ENCODE results near the gene ZSWIM7. TPM values are rescaled to one million over a fixed set of nuclear protein-coding genes. Genes with fewer than 3 reads are reported as not detected.

Gene ZSWIM7
- total RNA-seq, 1 experiment from 2014 or later, result 37.8 TPM

DNA sequence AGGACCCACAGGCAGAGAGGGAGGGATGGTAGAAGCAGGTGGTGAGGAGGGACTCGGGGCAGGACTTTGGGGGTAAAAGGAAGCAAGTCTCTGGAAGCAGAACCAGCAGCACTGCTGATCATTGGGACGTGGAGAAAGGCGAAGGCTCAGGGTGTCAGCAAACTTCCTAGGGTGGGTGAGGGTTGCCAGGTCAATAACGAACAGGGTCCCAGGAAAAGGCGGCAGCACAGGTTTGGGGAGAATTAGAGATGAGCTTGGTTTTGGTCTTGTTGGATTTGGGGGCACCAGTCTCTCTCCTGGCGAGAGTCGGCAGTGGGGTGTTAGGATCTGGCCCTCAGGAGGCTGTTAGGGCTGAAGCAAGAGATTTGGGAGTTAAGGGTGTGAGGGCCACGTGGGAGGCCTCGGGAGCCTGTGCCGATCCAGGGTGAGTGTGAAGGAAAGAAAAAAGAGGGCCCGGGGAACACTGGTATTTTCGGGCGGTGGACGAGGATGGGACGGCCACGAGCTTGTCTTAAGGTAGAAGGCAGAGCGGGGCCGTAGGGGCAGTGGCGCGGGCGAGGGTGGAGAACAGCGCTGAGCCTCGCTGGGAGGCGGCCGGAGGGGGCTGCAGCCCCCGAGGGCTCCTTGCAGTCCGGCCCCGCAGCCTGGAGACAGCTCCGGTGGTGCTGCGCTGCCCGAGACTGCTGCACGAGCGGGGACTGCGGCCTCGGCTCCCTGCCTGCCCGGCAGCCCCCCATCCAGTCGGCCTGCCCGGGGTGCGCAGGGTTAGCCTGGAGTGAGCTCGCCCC, 55.3 kb downstream of the ZSWIM7 start:
- H3K9me3 ChIP-seq (ENCODE audit: control insufficient read depth, low read depth, low read length), result no peaks in the 10 kb centered on the region
- peaks cover 15% of the 10 kb centered on the region; the same call in 1 of the 2 replicates for H3K27me3 ChIP-seq (ENCODE audit: insufficient read depth, low read length)
- H3K4me2 ChIP-seq (ENCODE audit: insufficient read depth, insufficient read length, low read length), result peak overlapping the region; percentile 27
- H4K91ac ChIP-seq (ENCODE audit: insufficient read length, low read depth, low read length), result no peak overlapping the region
- no CpG with 5 or more reads among the region's 40 CpGs for WGBS (ENCODE audit: extremely low coverage, insufficient read length, low lambda C conversion rate)
- no peak overlapping the region for H2BK12ac ChIP-seq (ENCODE audit: insufficient read length, low read depth, low read length)
- no peak overlapping the region; the same call in 1 of the 2 replicates for H2BK15ac ChIP-seq (ENCODE audit: low read depth, low read length)
- peaks cover 13% of the 10 kb centered on the region in 2 experiments; a peak in 3 of 4 replicates for H3K4me1 Mint-ChIP-seq
- H2BK120ac ChIP-seq (ENCODE audit: low read depth, low read length, poor library complexity, severe bottlenecking), result no peak overlapping the region
- H3K27ac ChIP-seq (ENCODE audit: insufficient read length, low read depth, low read length), result no peak overlapping the region
- H3K9me3 Mint-ChIP-seq, result peaks cover 0 to 6% of the 10 kb centered on the region in 2 experiments; a peak in 4 of 5 replicates
- no peaks in the 10 kb centered on the region for H3K4me1 ChIP-seq (ENCODE audit: insufficient read depth, low read length)
- H3K27ac Mint-ChIP-seq, result no peak overlapping the region; a peak in 2 of 7 replicates
- H3K79me2 ChIP-seq (ENCODE audit: insufficient read depth, low read length), result no peaks in the 10 kb centered on the region
- DNase-seq, result no peak
- no peak overlapping the region for H3K56ac ChIP-seq (ENCODE audit: insufficient read length, low read depth, low read length)
- no peak for TF ChIP-seq CTCF (conservative IDR thresholded peaks at IDR 0.05)
- H4K8ac ChIP-seq (replicated peaks; ENCODE audit: insufficient read length, low read depth, low read length), result no peak overlapping the region
- H3K4me3 Mint-ChIP-seq, result peak overlapping the region; percentile 56 to 82
- peaks cover 57% of the 10 kb centered on the region for H3K27me3 Mint-ChIP-seq (ENCODE audit: low read depth)
- no peak overlapping the region for H3K4ac ChIP-seq (ENCODE audit: low read depth, low read length)
- peaks cover 15% of the 10 kb centered on the region for H3K23me2 ChIP-seq (ENCODE audit: insufficient read length, low read depth, low read length, poor library complexity, severe bottlenecking)
- H2AFZ ChIP-seq (ENCODE audit: low read length), result no peak overlapping the region
- H3K23ac ChIP-seq (ENCODE audit: insufficient read length, low read depth, low read length), result no peak overlapping the region
- no peak overlapping the region for H3K14ac ChIP-seq (ENCODE audit: insufficient read depth, low read length)
- H3T11ph ChIP-seq (ENCODE audit: low read length), result no peak overlapping the region
- no peak overlapping the region for H4K5ac ChIP-seq (ENCODE audit: insufficient read length, low read depth, low read length)
- H3K36me3 Mint-ChIP-seq (ENCODE audit: insufficient read depth in 1 of 3, low read depth in 3 of 3), result no peaks in the 10 kb centered on the region; a peak in 1 of 7 replicates
- H3K79me1 ChIP-seq (ENCODE audit: insufficient read depth, low read depth, low read length, poor library complexity, severe bottlenecking), result no peaks in the 10 kb centered on the region
- no peak overlapping the region for H2BK5ac ChIP-seq (ENCODE audit: insufficient read length, low read length)
- no peaks in the 10 kb centered on the region for H4K20me1 ChIP-seq (ENCODE audit: control insufficient read depth, insufficient read depth, insufficient read length)
- no peak overlapping the region for H3K18ac ChIP-seq (ENCODE audit: insufficient read length, low read depth, low read length)
- H2AK5ac ChIP-seq (ENCODE audit: insufficient read length, low read length), result no peak overlapping the region
- H3K9ac ChIP-seq (ENCODE audit: extremely low read depth, insufficient read length, low read length), result no peak overlapping the region
- no peak overlapping the region for H2BK20ac ChIP-seq (ENCODE audit: low read depth, low read length, poor library complexity, severe bottlenecking)
